Neural crest cell (in vitro differentiated cells): ENCODE data around the gene PLPPR1. TPM values are rescaled to one million over a fixed set of nuclear protein-coding genes. Genes with fewer than 3 reads are reported as not detected.

Source experiments
- DNase-seq: peaks from one replicate; pipeline ENCODE4 v3.0.0; 2021; ENCODE audit warnings: low read depth, mixed read lengths, low spot score
- H3K27ac Mint-ChIP-seq: one replicate; pipeline ENCODE4 v1.8.0; 2021; ENCODE audit warnings: mild to moderate bottlenecking, mixed read lengths; ENCODE audit not compliant: unreplicated experiment
- H3K27me3 Mint-ChIP-seq: 2 replicates; pipeline ENCODE4 v1.8.0; 2021; ENCODE audit warnings: low read depth, mild to moderate bottlenecking, mixed read lengths
- H3K36me3 Mint-ChIP-seq: 2 replicates; pipeline ENCODE4 v1.8.0; 2021; ENCODE audit warnings: low read depth, mild to moderate bottlenecking, mixed read lengths
- H3K4me1 Mint-ChIP-seq: 2 replicates; pipeline ENCODE4 v1.8.0; 2021; ENCODE audit warnings: mixed read lengths
- H3K4me3 Mint-ChIP-seq: one replicate; pipeline ENCODE4 v1.8.0; 2021; ENCODE audit warnings: mild to moderate bottlenecking, mixed read lengths
- H3K9me3 Mint-ChIP-seq: 2 replicates; pipeline ENCODE4 v1.8.0; 2021; ENCODE audit warnings: mixed read lengths
- CTCF ChIP-seq: fragments of 200-600 bp; sonication (generic); conservative IDR thresholded peaks from 2 replicates; pipeline ENCODE4 v1.5.0; 2021; ENCODE audit warnings: antibody characterized with exemption, mild to moderate bottlenecking
- total RNA-seq: library from RNA; stranded (reverse); gene quantifications from 2 replicates; pipeline ENCODE4 v1.2.1, GENCODE V29; 2021

The PLPPR1 gene
- total RNA-seq, 1 donor from 2014 or later = 4.7 TPM

- TF ChIP-seq CTCF = no peak
These were observed 236.2 kb downstream of the PLPPR1 start for GRCh38 chr9:101264727-101265126.

GRCh38 chr9:101265261-101265660, 236.7 kb downstream of the PLPPR1 start:
- no peak for TF ChIP-seq CTCF
- Mint-ChIP-seq H3K27ac (no peak overlapping the region), H3K4me3 (no peak overlapping the region), H3K4me1 (peaks cover 7% of the 10 kb centered on the region), H3K27me3 (no peaks in the 10 kb centered on the region), H3K9me3 (no peaks in the 10 kb centered on the region), H3K36me3 (no peaks in the 10 kb centered on the region)
- DNase-seq = no peak

More at GRCh38 chr9:101264727-101265126, 236.2 kb downstream of the PLPPR1 start:
- H3K36me3 Mint-ChIP-seq = no peaks in the 10 kb centered on the region
- no peak overlapping the region for H3K4me3 Mint-ChIP-seq
- peaks cover 2% of the 10 kb centered on the region for H3K4me1 Mint-ChIP-seq
- H3K27ac Mint-ChIP-seq = no peak overlapping the region
- H3K27me3 Mint-ChIP-seq = no peaks in the 10 kb centered on the region
- no peak for DNase-seq
- no peaks in the 10 kb centered on the region for H3K9me3 Mint-ChIP-seq

GRCh38 chr9:101268426-101268825, 239.9 kb downstream of the PLPPR1 start:
- TF ChIP-seq CTCF = no peak
- no peak overlapping the region for H3K4me3 Mint-ChIP-seq
- H3K4me1 Mint-ChIP-seq = peaks cover 9% of the 10 kb centered on the region
- no peaks in the 10 kb centered on the region for H3K36me3 Mint-ChIP-seq
- no peak for DNase-seq
- no peaks in the 10 kb centered on the region for H3K9me3 Mint-ChIP-seq
- no peaks in the 10 kb centered on the region for H3K27me3 Mint-ChIP-seq
- no peak overlapping the region for H3K27ac Mint-ChIP-seq

- DNase-seq = no peak
- H3K36me3 Mint-ChIP-seq = no peaks in the 10 kb centered on the region
- H3K9me3 Mint-ChIP-seq = no peaks in the 10 kb centered on the region
- H3K4me3 Mint-ChIP-seq = no peak overlapping the region
- H3K27ac Mint-ChIP-seq = no peak overlapping the region
- peaks cover 10% of the 10 kb centered on the region for H3K4me1 Mint-ChIP-seq
- no peak for TF ChIP-seq CTCF
- no peaks in the 10 kb centered on the region for H3K27me3 Mint-ChIP-seq
These were observed 241.2 kb downstream of the PLPPR1 start for GRCh38 chr9:101269591-101270283.

GRCh38 chr9:101270302-101270701, 241.8 kb downstream of the PLPPR1 start:
- Mint-ChIP-seq H3K4me1 (peaks cover 16% of the 10 kb centered on the region), H3K36me3 (no peaks in the 10 kb centered on the region), H3K27me3 (no peaks in the 10 kb centered on the region), H3K4me3 (no peak overlapping the region), H3K27ac (no peak overlapping the region), H3K9me3 (no peaks in the 10 kb centered on the region)
- TF ChIP-seq CTCF = no peak
- no peak for DNase-seq
